GM21786 (cell line): ENCODE measurements around the gene CELSR1.

Source experiments
- ATAC-seq: cut with Tn5 transposase; IDR thresholded peaks from one replicate; pipeline ENCODE4 v1.9.1; 2021; ENCODE audit not compliant: unreplicated experiment

Gene CELSR1

DNA sequence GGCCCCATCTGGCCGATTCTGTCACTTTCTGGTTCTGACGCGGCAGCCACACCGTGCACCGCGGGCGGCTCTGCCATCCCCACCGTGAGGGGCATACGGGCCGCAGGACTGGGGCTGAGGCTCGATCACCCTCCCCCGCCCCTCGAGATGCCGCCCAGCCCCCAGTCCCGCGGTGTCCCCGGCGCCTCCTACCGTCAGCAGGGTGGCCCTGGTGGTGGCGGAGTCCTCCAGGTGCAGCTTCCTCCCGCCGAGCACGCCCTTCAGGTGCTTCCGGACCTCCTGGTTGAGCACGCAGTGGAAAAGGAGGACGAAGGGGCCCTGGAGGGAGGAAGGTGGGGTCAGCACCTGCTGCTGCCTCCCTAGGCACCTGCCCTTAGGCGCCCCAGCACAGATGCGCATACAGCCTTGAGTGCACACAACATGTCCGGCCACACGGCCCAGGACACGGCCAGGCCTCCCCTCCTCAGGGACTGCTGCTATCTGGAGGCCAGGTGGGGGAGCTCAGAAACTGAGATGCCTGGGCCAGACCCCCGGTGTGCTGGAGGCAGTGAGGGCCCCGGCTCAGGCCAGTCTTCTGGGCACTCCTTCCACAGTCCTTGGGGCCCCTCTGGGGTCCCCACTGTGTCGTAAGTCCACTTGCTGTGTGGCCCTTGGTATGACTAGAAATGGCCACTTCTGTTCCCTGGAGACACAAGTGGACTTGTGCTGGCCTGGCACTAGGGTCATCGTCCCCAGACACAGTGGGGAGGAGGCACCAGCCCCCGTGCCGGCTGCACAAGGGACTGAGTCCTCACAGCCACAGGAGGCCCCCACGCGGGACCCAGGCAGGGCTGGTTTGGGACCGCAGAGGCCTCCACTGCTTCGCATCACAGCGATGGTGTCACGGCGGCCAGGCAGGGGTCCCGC is 170.4 kb downstream of the CELSR1 start:
- no peak for ATAC-seq

DNA sequence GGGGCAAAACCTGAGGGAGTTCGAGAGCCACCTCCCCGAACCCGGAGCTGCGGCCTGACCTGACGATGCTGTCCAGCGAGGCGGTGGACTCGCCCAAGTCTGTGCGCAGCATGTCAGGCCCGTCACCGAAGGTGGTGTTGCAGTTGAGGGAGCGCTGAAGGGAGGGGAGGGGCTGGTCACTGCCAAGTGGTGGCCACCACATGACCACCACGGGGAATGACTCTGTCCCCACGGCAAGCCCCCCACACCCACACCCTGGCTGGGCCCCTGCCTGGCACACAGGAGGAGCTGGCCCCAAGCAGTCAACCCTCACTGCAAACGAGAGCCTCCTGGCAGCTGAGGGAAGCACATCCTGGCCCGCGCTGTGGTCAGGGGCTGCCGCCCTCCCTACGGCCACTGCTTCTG is 171.1 kb downstream of the CELSR1 start:
- no peak for ATAC-seq

DNA sequence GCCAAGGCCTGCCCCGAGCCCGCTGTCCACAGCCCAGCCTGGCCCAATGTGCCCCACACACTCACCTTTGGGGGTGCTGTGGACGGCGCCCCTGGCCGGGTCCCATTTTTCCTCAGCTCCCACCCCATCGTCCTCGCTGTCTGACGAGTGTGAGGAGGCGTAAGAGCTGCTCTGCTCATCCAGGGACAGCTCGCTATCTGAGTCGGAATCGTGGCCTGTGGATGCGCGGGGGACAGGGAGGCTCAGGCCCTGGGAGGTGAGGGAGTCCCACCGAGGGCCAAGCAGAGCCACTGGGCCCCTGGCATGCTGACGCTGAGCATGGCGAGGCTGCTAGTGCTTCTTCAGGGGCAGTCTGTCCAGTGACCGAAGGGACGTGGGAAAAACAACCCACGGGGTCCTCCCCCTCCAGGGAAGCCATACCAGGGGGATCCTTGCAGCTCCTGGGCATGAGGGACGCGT is 172.2 kb downstream of the CELSR1 start:
- ATAC-seq: no peak

GRCh38 chr22:46364341-46365165 is 172.9 kb downstream of the CELSR1 start:
- no peak for ATAC-seq

GRCh38 chr22:46363611-46364321 is 173.7 kb downstream of the CELSR1 start:
- ATAC-seq: no peak

DNA sequence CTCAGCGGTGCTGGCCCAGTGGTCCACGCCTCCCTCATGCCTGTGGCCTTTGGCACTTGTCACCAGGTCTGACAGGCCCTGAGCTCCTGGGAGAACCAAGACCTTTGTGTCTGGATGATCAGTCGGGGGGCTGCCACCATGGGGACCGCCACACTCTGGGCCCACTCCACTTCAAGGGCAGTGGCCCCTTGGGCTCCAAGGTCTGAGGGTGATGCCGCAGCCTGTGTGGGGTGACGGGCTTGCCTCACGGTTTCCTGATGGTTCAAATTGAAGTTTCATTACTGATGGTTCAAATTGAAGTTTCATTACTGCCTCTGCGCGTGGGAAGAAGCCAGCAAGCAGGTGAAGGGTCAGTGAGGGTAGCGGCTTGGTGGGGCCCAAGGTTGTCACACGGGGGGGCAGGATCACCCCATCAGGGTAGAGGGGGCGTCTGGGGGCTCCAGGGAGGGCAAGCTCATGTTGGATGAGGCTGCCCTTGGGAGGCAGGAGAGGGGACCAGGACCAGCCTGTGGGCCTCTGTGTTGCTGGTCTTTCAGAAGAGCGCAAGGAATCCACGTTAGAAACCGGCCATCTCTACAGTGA is 174.4 kb downstream of the CELSR1 start:
- ATAC-seq: no peak

DNA sequence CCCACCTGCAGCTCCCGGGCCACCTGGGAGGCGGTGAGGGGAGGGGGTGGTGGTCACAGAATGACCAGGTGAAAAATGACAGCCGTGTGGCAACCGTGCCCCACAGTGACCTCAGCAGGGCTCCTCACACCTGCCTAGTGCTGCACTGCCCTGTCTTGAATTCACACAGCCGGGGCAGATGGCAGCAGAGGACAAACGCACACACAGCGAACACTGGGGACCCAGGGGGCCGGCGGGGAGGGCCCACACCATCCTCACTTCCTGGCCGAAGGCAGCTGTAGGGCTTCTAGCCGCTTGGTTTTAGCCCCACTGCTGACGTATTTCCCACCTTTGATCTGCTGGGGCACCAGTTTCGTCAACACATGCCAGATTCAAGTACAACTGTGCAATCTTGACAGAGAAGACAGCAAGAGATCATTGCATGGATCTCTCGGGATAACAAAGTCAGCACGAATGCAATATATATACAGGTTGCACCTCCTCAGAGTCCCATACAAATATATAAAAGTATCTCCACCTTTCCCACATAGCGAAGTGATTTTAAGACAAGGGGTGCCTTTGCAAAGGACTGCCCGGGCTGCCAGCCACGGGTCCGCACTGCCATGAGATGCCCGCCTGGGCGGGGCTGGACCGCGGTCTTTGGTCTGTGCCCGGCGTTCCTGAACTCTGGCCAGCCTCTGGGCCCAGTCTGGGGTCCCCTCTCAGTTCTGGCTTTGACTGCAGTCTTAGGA is 175.1 kb downstream of the CELSR1 start:
- ATAC-seq: no peak

GRCh38 chr22:46361826-46362202 is 175.6 kb downstream of the CELSR1 start:
- no peak for ATAC-seq

DNA sequence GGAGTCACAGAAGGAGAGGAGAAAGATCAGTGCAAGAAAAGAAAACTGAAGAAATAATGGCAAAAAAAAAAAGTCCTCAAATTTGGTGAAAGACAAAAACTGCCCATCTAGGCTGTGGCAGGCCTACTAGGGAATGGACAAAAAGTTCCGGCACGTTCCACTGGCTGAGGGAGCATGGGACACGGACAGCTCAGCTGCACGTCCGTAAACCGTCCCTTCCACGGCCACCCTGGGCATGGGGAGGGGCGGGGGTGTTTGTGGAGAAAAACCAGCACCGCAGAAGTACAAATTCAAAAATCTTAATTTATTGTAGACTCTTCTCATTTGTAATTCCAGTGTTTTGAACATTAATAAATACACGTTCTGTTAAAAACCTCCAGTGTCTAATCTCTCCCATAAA is 176.5 kb downstream of the CELSR1 start:
- ATAC-seq: no peak

- no peak for ATAC-seq
Observed at GRCh38 chr22:46360097-46360496, 177.3 kb downstream of the CELSR1 start.

GRCh38 chr22:46359362-46359761 is 178.1 kb downstream of the CELSR1 start:
- ATAC-seq: no peak

GRCh38 chr22:46358766-46359165 is 178.7 kb downstream of the CELSR1 start:
- ATAC-seq: no peak

DNA sequence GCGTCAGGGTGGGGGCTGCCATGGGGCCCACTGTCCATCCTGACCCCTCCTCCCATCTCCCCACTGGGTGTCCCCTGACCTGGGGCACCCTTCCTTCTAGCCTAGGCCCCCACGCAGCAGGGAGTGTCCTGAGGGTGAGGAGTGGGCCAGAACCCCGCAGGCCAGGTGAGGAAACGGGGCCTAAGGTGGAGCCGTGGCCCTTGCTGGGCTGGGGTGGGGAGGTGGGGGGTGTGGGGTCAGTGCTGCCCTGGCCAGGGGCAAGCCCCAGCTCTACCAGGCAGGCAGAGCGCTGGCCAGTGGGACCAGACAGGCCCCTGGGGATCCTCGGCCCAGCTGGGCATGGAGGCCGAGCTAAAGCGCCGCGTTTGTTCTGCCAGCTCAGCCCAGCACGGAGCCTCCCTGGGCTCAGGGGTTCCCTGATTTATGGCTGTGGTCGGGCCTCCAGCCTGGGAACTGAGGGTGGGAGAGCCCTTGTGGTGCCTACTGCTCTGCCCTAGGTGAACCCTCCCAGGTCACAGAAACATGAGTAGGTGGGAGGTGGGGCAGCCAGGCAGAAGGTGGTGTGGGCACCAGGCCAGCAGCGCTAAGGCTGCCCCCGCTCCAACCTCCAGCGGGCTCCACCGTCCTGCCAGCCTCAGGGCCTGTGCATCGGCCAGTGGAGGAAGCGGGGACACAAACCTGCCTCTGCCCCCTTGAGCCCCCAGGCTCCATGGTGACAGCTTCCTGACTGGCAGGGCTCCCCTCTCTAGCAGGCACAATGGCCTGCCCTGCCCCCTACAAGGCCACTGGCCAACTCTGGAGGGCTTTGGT is 179.5 kb downstream of the CELSR1 start:
- no peak for ATAC-seq

DNA sequence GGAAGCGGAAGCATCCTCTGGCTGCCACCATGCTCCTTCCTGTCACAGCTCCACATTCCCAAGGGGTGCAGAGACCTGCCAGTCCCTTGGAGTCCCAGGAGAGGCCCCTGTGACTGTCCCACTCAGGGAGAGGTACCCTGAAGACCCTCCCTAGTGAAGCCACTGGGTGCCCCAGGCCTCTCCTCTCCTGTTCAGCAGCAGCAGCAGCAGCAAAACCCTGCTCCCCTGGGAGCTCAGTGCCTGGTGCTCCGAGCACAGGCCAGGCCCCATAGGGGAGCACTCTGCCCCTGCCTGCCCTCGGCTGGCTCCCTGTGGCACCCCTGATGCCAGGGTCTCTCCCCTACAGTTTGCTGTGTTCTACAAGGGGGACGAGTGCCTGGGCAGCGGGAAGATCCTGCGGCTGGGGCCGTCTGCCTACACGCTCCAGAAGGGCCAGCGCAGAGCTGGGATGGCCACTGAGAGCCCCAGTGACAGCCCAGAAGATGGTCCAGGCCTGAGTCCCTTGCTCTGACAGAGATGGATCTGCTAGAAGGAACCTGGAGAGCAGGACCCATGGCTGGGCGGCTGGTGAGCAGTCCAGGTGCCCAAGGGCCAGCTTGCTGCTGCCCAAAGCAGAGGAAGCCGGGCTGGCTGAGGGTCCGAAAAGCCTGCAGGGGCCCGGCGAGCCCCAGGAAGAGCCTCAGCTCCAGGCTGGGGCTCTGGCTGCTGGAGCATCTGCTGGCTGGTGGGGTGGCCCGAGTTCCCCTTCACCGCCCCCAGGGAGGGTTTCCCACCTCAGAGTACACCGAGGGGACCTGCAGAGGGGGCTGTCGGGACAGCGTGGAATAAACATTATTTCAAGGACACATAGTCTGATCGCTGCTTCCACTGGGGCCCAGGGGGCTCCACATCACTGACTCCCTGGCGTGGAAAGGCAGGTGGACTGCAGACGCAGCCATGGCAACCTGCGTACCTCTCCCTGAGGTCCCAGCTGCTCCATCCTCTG is 180.6 kb downstream of the CELSR1 start:
- no peak for ATAC-seq

- ATAC-seq: no peak
Observed at GRCh38 chr22:46355996-46356471, 181.4 kb downstream of the CELSR1 start.

DNA sequence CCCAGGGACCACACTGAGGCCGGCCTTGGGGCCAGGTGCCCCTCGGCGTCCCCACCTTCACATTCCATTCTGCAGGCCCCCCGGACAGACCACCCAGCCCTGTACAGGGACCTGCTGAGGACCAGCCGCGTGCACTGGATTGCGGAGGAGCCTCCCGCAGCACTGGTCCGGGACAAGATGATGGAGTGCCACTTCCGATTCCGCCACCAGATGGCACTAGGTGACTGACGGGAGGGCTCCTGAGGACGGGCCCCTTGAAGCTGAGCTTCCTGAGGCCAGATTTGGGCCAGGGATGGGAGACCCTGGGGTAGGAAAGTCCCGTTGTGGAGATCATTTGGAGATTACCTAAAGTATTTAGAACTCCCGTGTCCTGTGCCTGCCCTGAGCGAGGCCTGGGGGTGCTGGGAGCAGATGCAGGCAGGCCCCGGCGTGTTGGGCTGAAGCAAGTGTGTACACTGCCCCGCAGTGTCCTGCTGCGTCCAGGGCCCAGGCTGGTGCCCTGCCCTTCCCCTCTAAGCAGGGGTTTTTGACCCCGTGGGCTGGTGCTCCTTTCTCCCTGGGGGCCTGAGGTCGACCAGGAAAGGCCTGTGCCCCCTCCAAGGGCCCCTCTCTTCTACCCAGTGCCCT is 181.9 kb downstream of the CELSR1 start:
- no peak for ATAC-seq

DNA sequence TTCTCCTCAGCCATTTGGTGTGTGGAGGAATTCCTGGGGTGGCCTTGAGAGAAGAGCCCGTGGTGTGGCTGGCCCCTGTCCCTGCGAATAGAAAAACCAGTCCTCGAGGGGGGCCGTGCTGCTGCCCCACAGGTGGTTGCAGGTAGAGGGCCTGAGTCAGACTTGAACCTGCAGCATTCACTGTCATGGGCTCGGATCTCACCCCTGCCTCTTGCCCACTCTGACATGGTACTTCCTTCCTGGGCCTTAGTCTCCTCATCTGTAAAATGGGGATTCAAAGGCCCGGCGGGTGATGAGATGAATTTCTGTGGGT is 182.5 kb downstream of the CELSR1 start:
- ATAC-seq: no peak
